Measurements from ENCODE around the gene LKAAEAR1.
A peak's percentile ranks its signal among the peaks of the same experiment; 100 is the strongest.

The LKAAEAR1 gene

DNA sequence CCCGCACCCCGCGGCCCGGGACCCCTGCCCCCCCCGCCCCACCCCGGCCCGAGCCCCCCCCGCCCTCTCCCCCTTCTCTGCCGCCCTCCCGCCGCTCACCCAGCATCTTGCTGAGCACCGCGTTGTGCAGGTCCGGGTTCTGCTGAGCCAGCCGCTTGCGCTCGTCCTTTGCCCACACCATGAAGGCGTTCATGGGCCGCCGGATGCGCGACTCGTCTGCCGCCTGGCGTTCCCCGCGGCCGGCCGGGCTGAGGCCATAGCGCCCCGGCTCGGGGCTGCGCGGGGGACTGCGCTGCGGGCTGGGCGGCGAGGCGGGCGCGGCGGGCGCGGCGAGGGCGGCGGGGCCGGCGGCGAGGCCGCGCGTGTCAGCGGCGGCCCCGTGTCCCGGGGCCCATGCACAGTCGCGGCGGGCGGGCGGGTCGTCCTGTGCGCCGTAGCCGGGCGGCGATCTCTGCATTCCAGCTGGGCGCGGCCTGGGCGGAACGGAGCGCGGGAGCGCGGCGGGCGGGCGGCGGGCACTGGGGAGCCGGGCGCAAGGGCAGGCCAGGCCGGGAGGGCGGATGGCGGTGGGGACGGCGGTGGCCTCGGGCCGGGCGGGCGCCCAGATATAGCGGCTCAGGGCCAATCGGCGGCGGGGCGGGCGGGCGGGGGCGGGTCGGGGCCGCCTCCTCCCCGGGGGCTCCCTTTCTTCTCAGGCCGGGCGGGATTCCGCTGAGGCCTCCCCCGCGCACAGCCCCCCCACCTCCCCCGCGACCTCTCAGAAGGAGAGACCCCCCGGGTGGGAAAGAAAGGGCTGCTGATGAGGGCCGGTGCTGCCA, 34.9 kb downstream of the LKAAEAR1 start, which contains the start of gene SOX18:
Gene SOX18, minus strand, starts transcription at position 580 of the 818 bp plus-strand sequence. Its CDS starts 123 bp downstream, at position 457.
- DNase-seq, result peak in 2 of 3 donors; percentile 50 to 56
- under 1% methylated on average over 46 of the region's 111 CpGs for WGBS (ENCODE audit: insufficient coverage)
- ChIA-PET CTCF (interaction anchor here (1.3 to 15.2 kb wide), 3 partner anchors 10 to 21 kb away, joined by 3 to 187 read pairs (median 37); partner anchors contain the start of gene C20orf204), POLR2A (interaction anchor here (0.6 kb wide), 1 partner anchor 10 kb away, joined by 3 read pairs; no protein-coding TSS in a partner anchor)
- peak within 1 kb of the TSS in 5 of 7 experiments; percentile 40 to 67 (median 51) for H3K4me3 ChIP-seq (ENCODE audit: control insufficient read depth in 1 of 7, extremely low read depth in 1 of 7, insufficient read depth in 4 of 7, low read depth in 2 of 7, low read length in 6 of 7)
- peak within 1 kb of the TSS in 1 of 2 experiments; percentile 61 for H3K27ac ChIP-seq (ENCODE audit: insufficient read depth in 1 of 2, low read depth in 1 of 2, low read length in 2 of 2, poor library complexity in 1 of 2, severe bottlenecking in 2 of 2)
- H3K9me3 ChIP-seq (ENCODE audit: control extremely low read depth in 1 of 5, control insufficient read depth in 4 of 5, insufficient read depth in 2 of 5, low read depth in 1 of 5, low read length in 4 of 5), result no peaks in the 10 kb centered on the region
- peaks cover 0 to 30% (median 0%) of the 10 kb centered on the region in 5 experiments for H3K27me3 ChIP-seq (replicated peaks in 2 of 5; ENCODE audit: control insufficient read depth in 4 of 5, insufficient read depth in 5 of 5, low read length in 4 of 5)
- peaks cover 0 to 88% (median 65%) of the 10 kb centered on the region in 4 experiments for H3K4me1 ChIP-seq (ENCODE audit: control extremely low read depth in 1 of 4, control insufficient read depth in 4 of 4, insufficient read depth in 4 of 4, low read length in 3 of 4)
- H3K36me3 ChIP-seq (ENCODE audit: control insufficient read depth in 4 of 4, insufficient read depth in 4 of 4, low read length in 3 of 4), result peaks cover 0 to 4% (median 0%) of the 10 kb centered on the region in 4 experiments

DNA sequence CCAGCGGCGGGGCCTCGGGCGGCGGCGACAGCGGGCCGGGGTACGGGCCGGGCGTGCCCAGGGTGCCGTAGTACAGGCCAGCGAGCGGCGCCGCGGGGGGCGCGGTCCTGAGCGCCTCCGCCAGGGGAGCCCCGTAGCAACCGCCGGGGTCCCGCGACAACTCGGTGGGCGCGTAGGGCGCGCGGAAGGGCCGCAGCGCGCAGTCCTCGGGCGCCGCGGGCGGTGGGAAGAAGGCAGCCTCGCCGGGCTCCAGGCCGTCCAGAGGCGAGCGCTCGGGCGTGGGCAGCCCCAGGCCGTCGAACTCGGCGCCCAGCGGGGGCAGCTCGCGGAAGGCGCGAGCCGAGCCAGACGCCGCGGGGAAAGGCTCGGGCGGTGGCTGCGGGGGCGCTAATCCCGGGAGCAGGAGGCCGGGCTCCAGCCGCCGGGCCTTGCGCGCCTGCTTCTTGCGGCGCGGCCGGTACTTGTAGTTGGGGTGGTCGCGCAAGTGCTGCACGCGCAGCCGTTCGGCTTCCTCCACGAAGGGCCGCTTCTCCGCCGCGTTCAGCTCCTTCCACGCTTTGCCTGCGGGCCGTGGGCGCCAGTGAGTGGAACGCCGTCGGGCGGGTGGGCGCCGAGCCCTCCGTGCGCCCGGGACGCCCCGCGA, 35.7 kb downstream of the LKAAEAR1 start:
- ChIA-PET CTCF (interaction anchor here (15.2 kb wide), 1 partner anchor 10 kb away, joined by 187 read pairs; the partner anchor contains the start of gene C20orf204), POLR2A (no interaction called here)
- Histone ChIP-seq H3K9me3 (ENCODE audit: control extremely low read depth in 1 of 5, control insufficient read depth in 4 of 5, insufficient read depth in 2 of 5, low read depth in 1 of 5, low read length in 4 of 5) (no peaks in the 10 kb centered on the region), H3K27ac (ENCODE audit: insufficient read depth in 1 of 2, low read depth in 1 of 2, low read length in 2 of 2, poor library complexity in 1 of 2, severe bottlenecking in 2 of 2) (no peak overlapping the region), H3K27me3 (replicated peaks in 2 of 5; ENCODE audit: control insufficient read depth in 4 of 5, insufficient read depth in 5 of 5, low read length in 4 of 5) (peaks cover 0 to 30% (median 0%) of the 10 kb centered on the region in 5 experiments), H3K36me3 (ENCODE audit: control insufficient read depth in 4 of 4, insufficient read depth in 4 of 4, low read length in 3 of 4) (peaks cover 0 to 4% (median 0%) of the 10 kb centered on the region in 4 experiments), H3K4me1 (ENCODE audit: control extremely low read depth in 1 of 4, control insufficient read depth in 4 of 4, insufficient read depth in 4 of 4, low read length in 3 of 4) (peaks cover 0 to 81% (median 58%) of the 10 kb centered on the region in 4 experiments), H3K4me3 (ENCODE audit: control insufficient read depth in 1 of 7, extremely low read depth in 1 of 7, insufficient read depth in 4 of 7, low read depth in 2 of 7, low read length in 6 of 7) (peak overlapping the region in 4 of 7 experiments; percentile 28 to 61 (median 41))
- WGBS (ENCODE audit: insufficient coverage), result 17% methylated on average over 74 of the region's 101 CpGs
- peak in 1 of 3 donors; percentile 41 for DNase-seq

DNA sequence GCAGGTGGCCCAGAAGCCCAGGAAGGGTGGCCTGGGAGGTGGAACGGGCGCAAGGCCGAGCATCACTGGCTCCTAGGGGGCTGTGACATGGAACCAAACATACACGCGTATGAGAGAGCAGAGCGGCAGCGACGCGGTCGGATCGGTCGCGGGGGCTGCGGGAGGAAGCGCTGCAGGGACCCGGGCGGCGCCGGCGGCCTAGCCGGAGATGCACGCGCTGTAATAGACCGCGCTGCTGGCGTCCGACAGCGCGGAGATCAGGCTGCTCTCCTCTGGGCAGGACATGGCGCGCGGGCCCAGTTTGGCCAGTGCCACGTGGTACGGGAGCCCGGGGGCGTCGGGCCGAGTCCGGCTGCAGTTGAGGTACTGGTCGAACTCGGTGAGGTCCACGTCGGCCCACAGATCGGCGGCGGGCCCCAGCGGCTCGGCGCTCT, 36.2 kb downstream of the LKAAEAR1 start:
- Histone ChIP-seq H3K36me3 (ENCODE audit: control insufficient read depth in 4 of 4, insufficient read depth in 4 of 4, low read length in 3 of 4) (peaks cover 0 to 4% (median 0%) of the 10 kb centered on the region in 4 experiments), H3K9me3 (ENCODE audit: control extremely low read depth in 1 of 5, control insufficient read depth in 4 of 5, insufficient read depth in 2 of 5, low read depth in 1 of 5, low read length in 4 of 5) (no peaks in the 10 kb centered on the region), H3K4me3 (ENCODE audit: control insufficient read depth in 1 of 7, extremely low read depth in 1 of 7, insufficient read depth in 4 of 7, low read depth in 2 of 7, low read length in 6 of 7) (peak overlapping the region in 3 of 7 experiments; percentile 16 to 51 (median 31)), H3K27ac (ENCODE audit: insufficient read depth in 1 of 2, low read depth in 1 of 2, low read length in 2 of 2, poor library complexity in 1 of 2, severe bottlenecking in 2 of 2) (no peak overlapping the region), H3K27me3 (replicated peaks in 2 of 5; ENCODE audit: control insufficient read depth in 4 of 5, insufficient read depth in 5 of 5, low read length in 4 of 5) (peaks cover 0 to 30% (median 0%) of the 10 kb centered on the region in 5 experiments), H3K4me1 (ENCODE audit: control extremely low read depth in 1 of 4, control insufficient read depth in 4 of 4, insufficient read depth in 4 of 4, low read length in 3 of 4) (peaks cover 0 to 76% (median 53%) of the 10 kb centered on the region in 4 experiments)
- DNase-seq, result peak in 2 of 3 donors; percentile 42 to 58
- 46% methylated on average over 39 of the region's 49 CpGs for WGBS (ENCODE audit: insufficient coverage)
- ChIA-PET POLR2A (no interaction called here), CTCF (interaction anchor here (15.2 kb wide), 1 partner anchor 9 kb away, joined by 187 read pairs; the partner anchor contains the start of gene C20orf204)

- no peak for DNase-seq
- no peaks in the 10 kb centered on the region for H3K9me3 ChIP-seq (ENCODE audit: control extremely low read depth in 1 of 5, control insufficient read depth in 4 of 5, insufficient read depth in 2 of 5, low read depth in 1 of 5, low read length in 4 of 5)
- WGBS (ENCODE audit: insufficient coverage), result 96% methylated on average over 5 of the region's 8 CpGs
- H3K27me3 ChIP-seq (replicated peaks in 2 of 5; ENCODE audit: control insufficient read depth in 4 of 5, insufficient read depth in 5 of 5, low read length in 4 of 5), result peaks cover 0 to 30% (median 0%) of the 10 kb centered on the region in 5 experiments
- H3K27ac ChIP-seq (ENCODE audit: insufficient read depth in 1 of 2, low read depth in 1 of 2, low read length in 2 of 2, poor library complexity in 1 of 2, severe bottlenecking in 2 of 2), result no peak overlapping the region
- ChIA-PET CTCF (no interaction called here), POLR2A (no interaction called here)
- peaks cover 0 to 4% (median 0%) of the 10 kb centered on the region in 4 experiments for H3K36me3 ChIP-seq (ENCODE audit: control insufficient read depth in 4 of 4, insufficient read depth in 4 of 4, low read length in 3 of 4)
- no peak overlapping the region for H3K4me3 ChIP-seq (ENCODE audit: control insufficient read depth in 1 of 7, extremely low read depth in 1 of 7, insufficient read depth in 4 of 7, low read depth in 2 of 7, low read length in 6 of 7)
- peaks cover 0 to 71% (median 50%) of the 10 kb centered on the region in 4 experiments for H3K4me1 ChIP-seq (ENCODE audit: control extremely low read depth in 1 of 4, control insufficient read depth in 4 of 4, insufficient read depth in 4 of 4, low read length in 3 of 4)
These were observed 37.2 kb downstream of the LKAAEAR1 start for GRCh38 chr20:64047046-64047389.

- Histone ChIP-seq H3K27me3 (replicated peaks in 2 of 5; ENCODE audit: control insufficient read depth in 4 of 5, insufficient read depth in 5 of 5, low read length in 4 of 5) (peaks cover 0 to 26% (median 0%) of the 10 kb centered on the region in 5 experiments), H3K27ac (ENCODE audit: insufficient read depth in 1 of 2, low read depth in 1 of 2, low read length in 2 of 2, poor library complexity in 1 of 2, severe bottlenecking in 2 of 2) (no peak overlapping the region), H3K4me1 (ENCODE audit: control extremely low read depth in 1 of 4, control insufficient read depth in 4 of 4, insufficient read depth in 4 of 4, low read length in 3 of 4) (peaks cover 4 to 71% (median 56%) of the 10 kb centered on the region in 4 experiments), H3K4me3 (ENCODE audit: control insufficient read depth in 1 of 7, extremely low read depth in 1 of 7, insufficient read depth in 4 of 7, low read depth in 2 of 7, low read length in 6 of 7) (no peak overlapping the region), H3K9me3 (ENCODE audit: control extremely low read depth in 1 of 5, control insufficient read depth in 4 of 5, insufficient read depth in 2 of 5, low read depth in 1 of 5, low read length in 4 of 5) (no peaks in the 10 kb centered on the region), H3K36me3 (ENCODE audit: control insufficient read depth in 4 of 4, insufficient read depth in 4 of 4, low read length in 3 of 4) (peaks cover 0 to 4% (median 0%) of the 10 kb centered on the region in 4 experiments)
- WGBS (ENCODE audit: insufficient coverage), result 91% methylated on average over 10 of the region's 11 CpGs
- DNase-seq, result peak in 1 of 3 donors; percentile 0
- CTCF ChIA-PET, result interaction anchor here (0.9 to 2.0 kb wide), 5 partner anchors 8 to 73 kb away, joined by 3 to 14 read pairs (median 4); partner anchors contain the start of gene LKAAEAR1
- POLR2A ChIA-PET, result no interaction called here
These were observed 38.7 kb downstream of the LKAAEAR1 start for GRCh38 chr20:64045346-64046011.

DNA sequence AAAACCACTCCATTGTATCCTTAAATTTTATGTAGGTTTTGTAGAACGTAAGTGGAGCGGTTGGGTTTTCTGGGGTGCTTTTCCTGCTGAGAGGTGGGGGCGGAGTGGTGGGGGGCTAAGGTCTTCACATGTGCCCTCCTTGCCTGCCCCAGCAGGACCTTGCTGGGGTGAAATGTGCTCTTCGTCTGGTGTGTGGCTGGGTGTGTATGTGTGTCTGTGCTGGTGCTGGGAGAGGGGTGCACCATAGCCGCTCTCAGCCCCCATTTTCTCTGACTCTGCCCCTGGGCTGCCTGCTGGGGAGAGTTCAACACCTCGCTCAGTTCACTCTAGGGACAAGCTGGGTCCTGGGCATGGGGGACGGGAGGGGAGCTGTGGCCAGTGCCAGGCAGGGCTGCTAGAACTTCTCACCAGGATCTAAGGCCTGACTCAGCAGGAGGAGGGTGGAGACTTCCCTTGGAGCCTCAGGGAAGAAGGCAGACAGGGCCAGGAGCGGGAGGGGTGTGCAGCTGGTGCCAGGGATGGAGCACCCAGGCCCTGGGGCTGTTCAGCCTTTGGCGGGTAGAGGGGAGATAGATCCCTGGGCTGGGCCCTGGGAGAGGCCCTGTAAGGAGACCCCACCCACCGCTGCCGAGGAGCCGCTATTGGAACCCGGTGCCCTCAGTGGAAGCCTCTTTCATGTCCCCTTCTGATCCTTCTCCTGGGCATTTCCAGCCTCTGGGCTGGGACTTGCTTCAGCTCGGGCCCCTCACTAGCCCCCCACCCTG, 39.5 kb downstream of the LKAAEAR1 start:
- Histone ChIP-seq H3K4me3 (ENCODE audit: control insufficient read depth in 1 of 7, extremely low read depth in 1 of 7, insufficient read depth in 4 of 7, low read depth in 2 of 7, low read length in 6 of 7) (no peak overlapping the region), H3K27me3 (replicated peaks in 2 of 5; ENCODE audit: control insufficient read depth in 4 of 5, insufficient read depth in 5 of 5, low read length in 4 of 5) (peaks cover 0 to 18% (median 0%) of the 10 kb centered on the region in 5 experiments), H3K27ac (ENCODE audit: insufficient read depth in 1 of 2, low read depth in 1 of 2, low read length in 2 of 2, poor library complexity in 1 of 2, severe bottlenecking in 2 of 2) (no peak overlapping the region), H3K36me3 (ENCODE audit: control insufficient read depth in 4 of 4, insufficient read depth in 4 of 4, low read length in 3 of 4) (peaks cover 0 to 4% (median 0%) of the 10 kb centered on the region in 4 experiments), H3K9me3 (ENCODE audit: control extremely low read depth in 1 of 5, control insufficient read depth in 4 of 5, insufficient read depth in 2 of 5, low read depth in 1 of 5, low read length in 4 of 5) (no peaks in the 10 kb centered on the region), H3K4me1 (ENCODE audit: control extremely low read depth in 1 of 4, control insufficient read depth in 4 of 4, insufficient read depth in 4 of 4, low read length in 3 of 4) (peaks cover 4 to 71% (median 56%) of the 10 kb centered on the region in 4 experiments)
- ChIA-PET CTCF (interaction anchor here (0.7 to 2.0 kb wide), 7 partner anchors 9 to 74 kb away, joined by 3 to 14 read pairs (median 4); partner anchors contain the start of gene LKAAEAR1), POLR2A (interaction anchor here (0.9 kb wide), 1 partner anchor 18 kb away, joined by 6 read pairs; no protein-coding TSS in a partner anchor)
- peak in 1 of 3 donors; percentile 7 for DNase-seq
- WGBS (ENCODE audit: insufficient coverage), result 90% methylated on average over 12 of the region's 14 CpGs
